Endothelial cell of umbilical vein (primary cell): Measurements from ENCODE around the gene TEX19. TPM values are rescaled to one million over a fixed set of nuclear protein-coding genes. Genes with fewer than 3 reads are reported as not detected.

Experiments
- BruUV-seq: library from RNA; stranded (reverse); fragments of 400-500 nt; replicated peaks from 2 replicates; lab custom pipeline; 2021; lab: Mats Ljungman, UMichigan
- CTCF ChIA-PET: fragments of 300-600, 350-600 bp; sonication (Branson Sonifier 250); formaldehyde crosslinking; loops from one replicate; lab custom pipeline; 2021; ENCODE audit warnings: antibody characterized with exemption, inconsistent platforms; lab: Charles Lee
- POLR2A ChIA-PET: fragments of 300-600, 350-600 bp; sonication (Branson Sonifier 250); formaldehyde crosslinking; loops from one replicate; lab custom pipeline; 2021; ENCODE audit warnings: antibody characterized with exemption, inconsistent platforms; lab: Charles Lee
- DNase-seq: peaks from one replicate; pipeline ENCODE4 v3.0.0-alpha.2; 2011; ENCODE audit warnings: low read depth, low spot score
- FAIRE-seq: peaks from 2 replicates; lab custom pipeline; 2011; peaks lifted over from hg19 to GRCh38; lab: Jason Lieb, UNC
- H2AFZ ChIP-seq: 2 replicates; pipeline ENCODE4 v1.6.0; 2012; ENCODE audit warnings: low read depth, low read length, control low read depth, inconsistent platforms
- H3K27ac ChIP-seq: 2 replicates; pipeline ENCODE4 v1.5.1; 2011; ENCODE audit warnings: low read depth, mild to moderate bottlenecking, control low read depth, low read length, moderate library complexity; ENCODE audit not compliant: insufficient read depth
- H3K27me3 ChIP-seq, 2 experiments: 2 replicates each; pipeline versions ENCODE4 v1.6.0 to v1.6.1; 2011; ENCODE audit warnings: low read length in 2 of 2, mixed read lengths in 1 of 2; ENCODE audit not compliant: control insufficient read depth in 2 of 2, insufficient read depth in 2 of 2
- H3K36me3 ChIP-seq, 2 experiments: 2 replicates in 1 of 2; 3 replicates in 1 of 2; pipeline ENCODE4 v1.5.1; 2011; ENCODE audit warnings: low read length in 2 of 2, mild to moderate bottlenecking in 1 of 2, moderate library complexity in 1 of 2; ENCODE audit not compliant: control insufficient read depth in 2 of 2, insufficient read depth in 2 of 2; ENCODE audit errors: extremely low read depth in 1 of 2
- H3K4me1 ChIP-seq: 3 replicates; pipeline ENCODE4 v1.5.1; 2011; ENCODE audit warnings: mild to moderate bottlenecking, low read length; ENCODE audit not compliant: control insufficient read depth, insufficient read depth; ENCODE audit errors: extremely low read depth
- H3K4me2 ChIP-seq: 2 replicates; pipeline ENCODE4 v1.6.1; 2011; ENCODE audit warnings: low read length, control low read depth, mixed read lengths; ENCODE audit not compliant: insufficient read depth
- H3K4me3 ChIP-seq, 3 experiments: fragments of 200-600 bp in 1 of 3; sonication (generic), shearing (Covaris generic) in 1 of 3; replicated peaks in 1 of 3; 2 replicates each; pipeline ENCODE4 v1.5.1; 2011 to 2016; ENCODE audit warnings: control low read depth in 3 of 3, low read length in 3 of 3, mild to moderate bottlenecking in 2 of 3, inconsistent platforms in 1 of 3, low read depth in 1 of 3, moderate library complexity in 1 of 3; ENCODE audit not compliant: insufficient read depth in 1 of 3
- H3K79me2 ChIP-seq: 2 replicates; pipeline ENCODE4 v1.6.0; 2012; ENCODE audit warnings: low read length, inconsistent platforms; ENCODE audit not compliant: control insufficient read depth, insufficient read depth
- H3K9ac ChIP-seq: replicated peaks from 2 replicates; pipeline ENCODE3; 2011; ENCODE audit warnings: low read length, control low read depth; ENCODE audit not compliant: insufficient read depth; ENCODE audit errors: extremely low read depth
- H3K9me1 ChIP-seq: replicated peaks from 3 replicates; pipeline ENCODE4 v1.6.0; 2011; ENCODE audit warnings: mild to moderate bottlenecking, low read length; ENCODE audit not compliant: control insufficient read depth, insufficient read depth; ENCODE audit errors: extremely low read depth
- H3K9me3 ChIP-seq: replicated peaks from 2 replicates; pipeline ENCODE4 v1.5.1; 2012; ENCODE audit warnings: low read length, inconsistent platforms; ENCODE audit not compliant: control insufficient read depth, insufficient read depth
- H4K20me1 ChIP-seq: replicated peaks from 2 replicates; pipeline ENCODE3; 2011; ENCODE audit warnings: mild to moderate bottlenecking, low read length; ENCODE audit not compliant: control insufficient read depth, insufficient read depth; ENCODE audit errors: extremely low read depth
- CTCF ChIP-seq, 2 donors: IDR thresholded peaks; 1 replicate in 1 of 2; 2 replicates in 1 of 2; pipeline ENCODE4 v1.5.1; 2011; ENCODE audit warnings: low read length in 2 of 2, mild to moderate bottlenecking in 2 of 2, moderate library complexity in 2 of 2, control low read depth in 1 of 2, inconsistent platforms in 1 of 2, low read depth in 1 of 2; ENCODE audit not compliant: insufficient read depth in 1 of 2; ENCODE audit errors: extremely low read depth in 1 of 2
- EZH2 ChIP-seq: IDR thresholded peaks from 2 replicates; pipeline ENCODE4 v1.6.1; 2012; ENCODE audit warnings: borderline replicate concordance, low read depth, mild to moderate bottlenecking, moderate library complexity, low read length, inconsistent platforms; ENCODE audit not compliant: severe bottlenecking
- FOS ChIP-seq: IDR thresholded peaks from 2 replicates; pipeline ENCODE4 v1.6.1; 2011; ENCODE audit warnings: mild to moderate bottlenecking, low read length, moderate library complexity, borderline replicate concordance; ENCODE audit not compliant: insufficient read depth
- GATA2 ChIP-seq: IDR thresholded peaks from 2 replicates; pipeline ENCODE4 v1.7.0; 2011; ENCODE audit warnings: low read depth, mild to moderate bottlenecking, moderate library complexity, mixed read lengths, low read length; ENCODE audit not compliant: insufficient read length, insufficient read depth
- JUN ChIP-seq: IDR thresholded peaks from 2 replicates; pipeline ENCODE4 v1.6.1; 2011; ENCODE audit warnings: borderline replicate concordance, low read depth; ENCODE audit not compliant: insufficient read length, insufficient read depth
- MYC ChIP-seq: IDR thresholded peaks from one replicate; pipeline ENCODE4 v1.6.1; 2011; ENCODE audit warnings: mild to moderate bottlenecking, low read depth, low read length
- POLR2A ChIP-seq: IDR thresholded peaks from 2 replicates; pipeline ENCODE4 v1.6.1; 2012; ENCODE audit warnings: low read depth, mild to moderate bottlenecking, control low read depth, low read length
- POLR2AphosphoS5 ChIP-seq: IDR thresholded peaks from 2 replicates; pipeline ENCODE4 v1.6.1; 2012; ENCODE audit warnings: low read depth, mild to moderate bottlenecking, control low read depth, low read length, moderate library complexity; ENCODE audit not compliant: insufficient read depth
- dilution Hi-C: fragments of 300-500 bp; cut with MboI; formaldehyde crosslinking; loops from one replicate; pipeline ENCODE4 v1.15.0; 2019; ENCODE audit warnings: low sequenced_read_pairs; ENCODE audit not compliant: extremely low pct_ligation_motif_present
- intact Hi-C: fragments of 100-400 bp; cut with micrococcal nuclease; formaldehyde crosslinking; loops from one replicate; pipeline ENCODE4 v1.10.0; 2022
- polyA plus RNA-seq, 4 experiments: library from polyadenylated mRNA; depleted of rRNA in 3 of 4; stranded (reverse) in 3 of 4; unstranded in 1 of 4; fragments of >200 nt; gene quantifications; 2 replicates each; pipeline versions ENCODE4 v1.2.1 to v1.2.3, GENCODE V29; 2011 to 2012; ENCODE audit warnings: missing spikeins in 1 of 4
- total RNA-seq: library from RNA; stranded (reverse); gene quantifications from 2 replicates; pipeline ENCODE4 v1.2.3, GENCODE V29; 2021
- TF ChIP-seq, protein P1 (sequence below): IDR thresholded peaks from 2 replicates; pipeline ENCODE4 v1.6.1; 2011; ENCODE audit not compliant: insufficient read depth, insufficient read length

The TEX19 gene
- total and polyA plus RNA-seq, 2 donors (not counting 3 experiments of a cell fraction or from before 2014, with no cell fraction given) = 0.06 TPM; not detected in 1

- no peak overlapping the region for H2AFZ ChIP-seq
- H4K20me1 ChIP-seq = no peaks in the 10 kb centered on the region
- no peak overlapping the region for H3K9ac ChIP-seq
- H3K27me3 ChIP-seq = no peaks in the 10 kb centered on the region
- dilution Hi-C loops = no loop called here
- TF ChIP-seq GATA2 = no peak
- TF ChIP-seq CTCF (IDR thresholded peaks at IDR 0.05; ENCODE audit: extremely low read depth in 1 of 2, insufficient read depth in 1 of 2, low read depth in 1 of 2, low read length in 2 of 2) = no peak
- TF ChIP-seq MYC = no peak
- TF ChIP-seq, protein P1, sequence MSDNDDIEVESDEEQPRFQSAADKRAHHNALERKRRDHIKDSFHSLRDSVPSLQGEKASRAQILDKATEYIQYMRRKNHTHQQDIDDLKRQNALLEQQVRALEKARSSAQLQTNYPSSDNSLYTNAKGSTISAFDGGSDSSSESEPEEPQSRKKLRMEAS = no peak
- TF ChIP-seq POLR2AphosphoS5 = no peak
- no peak for TF ChIP-seq FOS
- TF ChIP-seq POLR2A = no peak
- TF ChIP-seq EZH2 = no peak
- TF ChIP-seq JUN = no peak
- H3K79me2 ChIP-seq = no peaks in the 10 kb centered on the region
- no TSS peak for BruUV-seq
- DNase-seq = no peak
- ChIA-PET CTCF (no interaction called here), POLR2A (no interaction called here)
- intact Hi-C loops = no loop called here
- no peak for FAIRE-seq
- H3K4me3 ChIP-seq = no peak overlapping the region
- no peaks in the 10 kb centered on the region for H3K9me1 ChIP-seq
- H3K4me2 ChIP-seq = no peak overlapping the region
- no peaks in the 10 kb centered on the region for H3K36me3 ChIP-seq
- no peak overlapping the region for H3K27ac ChIP-seq
- no peaks in the 10 kb centered on the region for H3K9me3 ChIP-seq
- H3K4me1 ChIP-seq = no peaks in the 10 kb centered on the region
Measured at GRCh38 chr17:82390015-82390859, 31.2 kb downstream of the TEX19 start.
